SK-N-SH (cell line): ENCODE measurements around the gene SMYD3. TPM values are rescaled to one million over a fixed set of nuclear protein-coding genes. Genes with fewer than 3 reads are reported as not detected.

Experiments
- CTCF ChIA-PET: fragments of 300-600, 350-600 bp; formaldehyde crosslinking; extraction: SDS; loops from one replicate; lab custom pipeline; 2021; lab: Yijun Ruan, JAX
- POLR2A ChIA-PET: fragments of 350-600 bp; sonication (Branson Sonifier 250); formaldehyde crosslinking; extraction: SDS; loops from one replicate; lab custom pipeline; 2020; ENCODE audit warnings: antibody characterized with exemption, inconsistent platforms; lab: Yijun Ruan, JAX
- DNase-seq: peaks from one replicate; pipeline ENCODE4 v3.0.0; 2012
- H2AFZ ChIP-seq: fragments of 200-600 bp; sonication (generic); 2 replicates; pipeline ENCODE4 v1.8.1; 2016; ENCODE audit warnings: antibody characterized with exemption, mild to moderate bottlenecking, low read depth
- H3F3A ChIP-seq: fragments of 200-600 bp; sonication (generic); replicated peaks from 2 replicates; pipeline ENCODE3; 2016; ENCODE audit warnings: antibody characterized with exemption, mild to moderate bottlenecking; ENCODE audit not compliant: insufficient read depth
- H3K27ac ChIP-seq, 2 experiments: fragments of 200-500 bp in 1 of 2; fragments of 200-600 bp in 1 of 2; sonication (Bioruptor generic) in 1 of 2; sonication (generic), shearing (Covaris generic) in 1 of 2; 2 replicates each; pipeline versions ENCODE4 v1.5.1 to v1.6.1; 2014 to 2016; ENCODE audit warnings: low read depth in 2 of 2, inconsistent platforms in 1 of 2, low read length in 1 of 2, mild to moderate bottlenecking in 1 of 2, mixed read lengths in 1 of 2
- H3K27me3 ChIP-seq: fragments of 200-600 bp; sonication (generic), shearing (Covaris generic); 2 replicates; pipeline ENCODE4 v1.6.1; 2016; ENCODE audit warnings: mixed run types; ENCODE audit not compliant: insufficient read depth
- H3K36me3 ChIP-seq, 2 experiments: fragments of 200-500 bp in 1 of 2; fragments of 200-600 bp in 1 of 2; sonication (Bioruptor generic) in 1 of 2; sonication (generic) in 1 of 2; replicated peaks in 1 of 2; 2 replicates each; pipeline versions ENCODE3 to v1.5.1; 2014 to 2016; ENCODE audit warnings: low read length in 1 of 2, mild to moderate bottlenecking in 1 of 2; ENCODE audit not compliant: insufficient read depth in 2 of 2, control insufficient read depth in 1 of 2
- H3K4me1 ChIP-seq, 2 experiments: fragments of 200-500 bp in 1 of 2; fragments of 200-600 bp in 1 of 2; sonication (Bioruptor generic) in 1 of 2; sonication (generic), shearing (Covaris generic) in 1 of 2; 2 replicates each; pipeline versions ENCODE4 v1.5.1 to v1.6.1; 2014 to 2016; ENCODE audit warnings: low read depth in 1 of 2, low read length in 1 of 2, mixed run types in 1 of 2; ENCODE audit not compliant: insufficient read depth in 2 of 2, control insufficient read depth in 1 of 2
- H3K4me2 ChIP-seq: fragments of 200-600 bp; sonication (generic), shearing (Covaris generic); 2 replicates; pipeline ENCODE4 v1.6.1; 2017; ENCODE audit warnings: mixed run types
- H3K4me3 ChIP-seq, 2 experiments: fragments of 200-500 bp in 1 of 2; fragments of 200-600 bp in 1 of 2; sonication (Bioruptor generic) in 1 of 2; sonication (generic), shearing (Covaris generic) in 1 of 2; 2 replicates each; pipeline versions ENCODE4 v1.5.1 to v1.8.1; 2014 to 2016; ENCODE audit warnings: low read depth in 2 of 2, inconsistent platforms in 1 of 2, low read length in 1 of 2, mild to moderate bottlenecking in 1 of 2, mixed read lengths in 1 of 2, moderate library complexity in 1 of 2
- H3K79me2 ChIP-seq: fragments of 200-600 bp; sonication (generic); 2 replicates; pipeline ENCODE4 v1.8.1; 2017; ENCODE audit warnings: mild to moderate bottlenecking; ENCODE audit not compliant: insufficient read depth
- H3K9ac ChIP-seq: fragments of 200-600 bp; sonication (generic); 2 replicates; pipeline ENCODE4 v1.6.1; 2017; ENCODE audit warnings: mixed run types
- H3K9me2 ChIP-seq: fragments of 200-600 bp; sonication (generic); 2 replicates; pipeline ENCODE4 v1.6.1; 2017; ENCODE audit warnings: mixed run types
- H3K9me3 ChIP-seq: fragments of 200-600 bp; sonication (generic); 2 replicates; pipeline ENCODE4 v1.6.1; 2017; ENCODE audit warnings: mixed run types, mild to moderate bottlenecking, moderate library complexity
- H4K20me1 ChIP-seq: fragments of 200-600 bp; sonication (generic); 2 replicates; pipeline ENCODE4 v1.6.1; 2017; ENCODE audit warnings: mild to moderate bottlenecking, mixed run types; ENCODE audit not compliant: insufficient read depth
- CHD2 ChIP-seq: fragments of 150-350 bp; IDR thresholded peaks from 2 replicates; pipeline ENCODE4 v1.6.1; 2018; ENCODE audit warnings: low read length; ENCODE audit not compliant: partially characterized antibody
- EZH2phosphoT487 ChIP-seq: fragments of 200-600 bp; sonication (generic); IDR thresholded peaks from 2 replicates; pipeline ENCODE4 v1.6.1; 2017; ENCODE audit warnings: low read depth, mixed run types, mild to moderate bottlenecking, antibody characterized with exemption, moderate library complexity, borderline replicate concordance
- FOXJ3 ChIP-seq: sonication (generic); formaldehyde crosslinking; IDR thresholded peaks from 2 replicates; pipeline ENCODE4 v1.5.1; 2020; ENCODE audit warnings: mild to moderate bottlenecking, missing genetic modification reagents
- FOXM1 ChIP-seq: IDR thresholded peaks from 2 replicates; pipeline ENCODE4 v1.4.0; 2012; ENCODE audit warnings: low read depth, mild to moderate bottlenecking
- GABPA ChIP-seq: IDR thresholded peaks from 2 replicates; pipeline ENCODE4 v1.4.0; 2012; ENCODE audit warnings: low read depth, mild to moderate bottlenecking
- GATA2 ChIP-seq: sonication (generic); formaldehyde crosslinking; IDR thresholded peaks from 2 replicates; pipeline ENCODE4 v1.5.0; 2020; ENCODE audit warnings: mild to moderate bottlenecking, missing genetic modification reagents
- MXI1 ChIP-seq: IDR thresholded peaks from 2 replicates; pipeline ENCODE4 v1.6.1; 2012; ENCODE audit warnings: mild to moderate bottlenecking, low read depth, low read length, improper control_type of control experiment
- NRF1 ChIP-seq: IDR thresholded peaks from 2 replicates; pipeline ENCODE4 v1.6.1; 2012; ENCODE audit warnings: low read depth, mild to moderate bottlenecking, low read length
- POLR2AphosphoS5 ChIP-seq: IDR thresholded peaks from 2 replicates; pipeline ENCODE4 v1.6.1; 2012; ENCODE audit warnings: low read depth, low read length
- REST ChIP-seq: IDR thresholded peaks from 2 replicates; pipeline ENCODE4 v1.6.1; 2012; ENCODE audit warnings: mild to moderate bottlenecking, low read depth, low read length, moderate library complexity
- RFX5 ChIP-seq: IDR thresholded peaks from 2 replicates; pipeline ENCODE4 v1.6.1; 2012; ENCODE audit warnings: mild to moderate bottlenecking, improper control_type of control experiment, low read length
- RXRA ChIP-seq: IDR thresholded peaks from 2 replicates; pipeline ENCODE4 v1.4.0; 2012; ENCODE audit warnings: low read depth, mild to moderate bottlenecking, borderline replicate concordance
- TCF12 ChIP-seq: IDR thresholded peaks from 2 replicates; pipeline ENCODE4 v1.4.0; 2012
- USF2 ChIP-seq: fragments of 150-350 bp; IDR thresholded peaks from 2 replicates; pipeline ENCODE4 v1.6.1; 2017; ENCODE audit warnings: antibody characterized with exemption, low read length, low read depth, borderline replicate concordance
- WGBS: methylation state at CpG from one replicate; pipeline ENCODE4 v1.1.6; 2017; ENCODE audit warnings: low lambda C conversion rate; 5-methylcytosine and 5-hydroxymethylcytosine counted together
- polyA plus RNA-seq, 3 experiments: library from polyadenylated mRNA; depleted of rRNA; stranded (reverse); fragments of >200 nt; gene quantifications; 2 replicates each; pipeline ENCODE4 v1.2.3, GENCODE V29; 2012

Gene SMYD3
- polyA plus RNA-seq, 1 of the 3 experiments (the other 2 are of a cell fraction): 31.4 TPM

GRCh38 chr1:246146804-246147523 is 360.1 kb downstream of the SMYD3 start:
- no peak for TF ChIP-seq USF2
- TF ChIP-seq REST: no peak
- TF ChIP-seq POLR2AphosphoS5: no peak
- TF ChIP-seq FOXM1: no peak
- TF ChIP-seq RXRA: no peak
- no peak for TF ChIP-seq NRF1
- POLR2A ChIA-PET: no interaction called here
- H3K9me2 ChIP-seq: no peaks in the 10 kb centered on the region
- no peak overlapping the region for H3K9ac ChIP-seq
- no peaks in the 10 kb centered on the region; the same call in 1 of the 2 replicates for H3K9me3 ChIP-seq
- H3K4me1 ChIP-seq: peaks cover 0 to 4% of the 10 kb centered on the region in 2 experiments; a peak in 1 of 4 replicates
- 90% methylated on average over 23 of the region's 25 CpGs for WGBS
- H3K79me2 ChIP-seq: no peaks in the 10 kb centered on the region
- no peak for DNase-seq
- H3K27ac ChIP-seq: no peak overlapping the region
- peaks cover 7% of the 10 kb centered on the region for H3F3A ChIP-seq
- no peak overlapping the region for H3K4me3 ChIP-seq
- H3K27me3 ChIP-seq: no peaks in the 10 kb centered on the region
- H3K4me2 ChIP-seq: no peak overlapping the region
- no peaks in the 10 kb centered on the region for H3K36me3 ChIP-seq
- no peak overlapping the region for H2AFZ ChIP-seq
- CTCF ChIA-PET: no interaction called here
- H4K20me1 ChIP-seq: no peaks in the 10 kb centered on the region

GRCh38 chr1:246145900-246146299 is 361.2 kb downstream of the SMYD3 start:
- Histone ChIP-seq H3K9ac (no peak overlapping the region), H3K27me3 (no peaks in the 10 kb centered on the region), H3K4me1 (peaks cover 0 to 4% of the 10 kb centered on the region in 2 experiments; a peak in 1 of 4 replicates), H2AFZ (no peak overlapping the region), H3K9me2 (no peaks in the 10 kb centered on the region), H4K20me1 (no peaks in the 10 kb centered on the region), H3F3A (peaks cover 10% of the 10 kb centered on the region), H3K9me3 (no peaks in the 10 kb centered on the region; the same call in 1 of the 2 replicates), H3K4me2 (no peak overlapping the region), H3K79me2 (no peaks in the 10 kb centered on the region), H3K36me3 (no peaks in the 10 kb centered on the region), H3K4me3 (no peak overlapping the region), H3K27ac (no peak overlapping the region)
- WGBS: 98% methylated on average over 4 of the region's 4 CpGs
- POLR2A ChIA-PET: no interaction called here
- CTCF ChIA-PET: interaction anchor here (0.8 to 1.1 kb wide), 2 partner anchors 993 to 1089 kb away, joined by 3 read pairs; no protein-coding TSS in a partner anchor
- no peak for DNase-seq
- TF ChIP-seq RXRA: no peak
- TF ChIP-seq MXI1: no peak
- no peak for TF ChIP-seq FOXJ3 (CRISPR knock-in tag)
- no peak for TF ChIP-seq CHD2
- TF ChIP-seq EZH2phosphoT487: no peak
- TF ChIP-seq GATA2 (CRISPR knock-in tag): no peak
- no peak for TF ChIP-seq REST
- TF ChIP-seq TCF12: no peak
- TF ChIP-seq RFX5: no peak
- TF ChIP-seq USF2: no peak
- TF ChIP-seq GABPA: no peak
- no peak for TF ChIP-seq POLR2AphosphoS5
